H1 (cell line): Measurements from ENCODE around the gene IFNA7. TPM values are rescaled to one million over a fixed set of nuclear protein-coding genes. Genes with fewer than 3 reads are reported as not detected.

Source experiments
- CREB1 ChIP-seq: IDR thresholded peaks from 2 replicates; pipeline ENCODE4 v1.6.1; 2012; ENCODE audit warnings: inconsistent platforms
- FOSL1 ChIP-seq: IDR thresholded peaks from 2 replicates; pipeline ENCODE4 v1.6.1; 2011; ENCODE audit warnings: mild to moderate bottlenecking, low read depth, low read length, moderate library complexity; ENCODE audit not compliant: insufficient read depth
- RXRA ChIP-seq: IDR thresholded peaks from 2 replicates; pipeline ENCODE4 v1.6.1; 2011; ENCODE audit warnings: low read depth, mild to moderate bottlenecking, low read length, moderate library complexity; ENCODE audit not compliant: insufficient read depth
- SRF ChIP-seq: IDR thresholded peaks from 2 replicates; pipeline ENCODE4 v1.6.1; 2011; ENCODE audit warnings: mild to moderate bottlenecking, low read depth, low read length, moderate library complexity
- polyA plus RNA-seq, 7 experiments: library from polyadenylated mRNA; depleted of rRNA in 3 of 7; stranded (reverse) in 5 of 7; unstranded in 2 of 7; fragments of >200 nt in 5 of 7; fragments of 200-250 nt in 2 of 7; gene quantifications; 1 replicate in 5 of 7; 2 replicates in 1 of 7; 4 replicates in 1 of 7; pipeline versions ENCODE4 v1.2.1 to v1.2.3, GENCODE V29; 2011 to 2013; ENCODE audit warnings: missing spikeins in 2 of 7, mixed read lengths in 2 of 7
- total RNA-seq: library from RNA; stranded (reverse); fragmentation: NEBNext Ultra II Directional; extraction: Animal tissue kit (Norgen Biotek cat#: 25700); gene quantifications from 2 replicates; pipeline ENCODE4 v1.2.1, GENCODE V29; 2021
- TF ChIP-seq, protein P1 (sequence below): fragments of 300-600 bp; sonication (generic); IDR thresholded peaks from 2 replicates; pipeline ENCODE4 v1.7.1; 2012; ENCODE audit warnings: low read length, moderate library complexity, mild to moderate bottlenecking, inconsistent platforms; ENCODE audit not compliant: insufficient replicate concordance
- TF ChIP-seq, protein P2 (sequence below): IDR thresholded peaks from 2 replicates; pipeline ENCODE4 v1.6.1; 2012; ENCODE audit warnings: low read length, inconsistent platforms
- TF ChIP-seq, protein P3 (sequence below): IDR thresholded peaks from 2 replicates; pipeline ENCODE4 v1.6.1; 2012; ENCODE audit warnings: inconsistent platforms

IFNA7 gene
- total and polyA plus RNA-seq, 2 of the 8 experiments (the other 6 are each of a cell fraction or from before 2014, with no cell fraction given) = not detected

DNA sequence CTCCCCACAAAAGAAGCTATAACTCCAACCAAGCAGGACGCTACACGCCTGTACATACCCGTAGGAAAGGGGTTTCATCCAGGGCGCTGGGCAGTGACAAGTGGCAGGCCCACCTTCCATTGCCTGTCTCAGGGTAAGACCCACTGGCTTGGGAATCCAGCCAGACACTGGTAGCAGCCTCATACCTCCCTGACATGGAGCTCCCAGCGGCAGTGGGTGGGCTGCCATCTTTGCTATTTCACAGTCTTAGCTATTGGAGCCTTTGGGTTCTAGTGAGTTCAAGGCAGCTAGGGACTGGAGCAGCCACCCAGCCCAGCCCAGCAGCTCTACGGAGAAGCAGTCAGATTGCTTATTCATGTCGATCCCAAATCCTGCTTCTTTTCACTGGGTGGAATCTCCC, 8.3 kb upstream of the IFNA7 start (continued):
- TF ChIP-seq, protein P1, sequence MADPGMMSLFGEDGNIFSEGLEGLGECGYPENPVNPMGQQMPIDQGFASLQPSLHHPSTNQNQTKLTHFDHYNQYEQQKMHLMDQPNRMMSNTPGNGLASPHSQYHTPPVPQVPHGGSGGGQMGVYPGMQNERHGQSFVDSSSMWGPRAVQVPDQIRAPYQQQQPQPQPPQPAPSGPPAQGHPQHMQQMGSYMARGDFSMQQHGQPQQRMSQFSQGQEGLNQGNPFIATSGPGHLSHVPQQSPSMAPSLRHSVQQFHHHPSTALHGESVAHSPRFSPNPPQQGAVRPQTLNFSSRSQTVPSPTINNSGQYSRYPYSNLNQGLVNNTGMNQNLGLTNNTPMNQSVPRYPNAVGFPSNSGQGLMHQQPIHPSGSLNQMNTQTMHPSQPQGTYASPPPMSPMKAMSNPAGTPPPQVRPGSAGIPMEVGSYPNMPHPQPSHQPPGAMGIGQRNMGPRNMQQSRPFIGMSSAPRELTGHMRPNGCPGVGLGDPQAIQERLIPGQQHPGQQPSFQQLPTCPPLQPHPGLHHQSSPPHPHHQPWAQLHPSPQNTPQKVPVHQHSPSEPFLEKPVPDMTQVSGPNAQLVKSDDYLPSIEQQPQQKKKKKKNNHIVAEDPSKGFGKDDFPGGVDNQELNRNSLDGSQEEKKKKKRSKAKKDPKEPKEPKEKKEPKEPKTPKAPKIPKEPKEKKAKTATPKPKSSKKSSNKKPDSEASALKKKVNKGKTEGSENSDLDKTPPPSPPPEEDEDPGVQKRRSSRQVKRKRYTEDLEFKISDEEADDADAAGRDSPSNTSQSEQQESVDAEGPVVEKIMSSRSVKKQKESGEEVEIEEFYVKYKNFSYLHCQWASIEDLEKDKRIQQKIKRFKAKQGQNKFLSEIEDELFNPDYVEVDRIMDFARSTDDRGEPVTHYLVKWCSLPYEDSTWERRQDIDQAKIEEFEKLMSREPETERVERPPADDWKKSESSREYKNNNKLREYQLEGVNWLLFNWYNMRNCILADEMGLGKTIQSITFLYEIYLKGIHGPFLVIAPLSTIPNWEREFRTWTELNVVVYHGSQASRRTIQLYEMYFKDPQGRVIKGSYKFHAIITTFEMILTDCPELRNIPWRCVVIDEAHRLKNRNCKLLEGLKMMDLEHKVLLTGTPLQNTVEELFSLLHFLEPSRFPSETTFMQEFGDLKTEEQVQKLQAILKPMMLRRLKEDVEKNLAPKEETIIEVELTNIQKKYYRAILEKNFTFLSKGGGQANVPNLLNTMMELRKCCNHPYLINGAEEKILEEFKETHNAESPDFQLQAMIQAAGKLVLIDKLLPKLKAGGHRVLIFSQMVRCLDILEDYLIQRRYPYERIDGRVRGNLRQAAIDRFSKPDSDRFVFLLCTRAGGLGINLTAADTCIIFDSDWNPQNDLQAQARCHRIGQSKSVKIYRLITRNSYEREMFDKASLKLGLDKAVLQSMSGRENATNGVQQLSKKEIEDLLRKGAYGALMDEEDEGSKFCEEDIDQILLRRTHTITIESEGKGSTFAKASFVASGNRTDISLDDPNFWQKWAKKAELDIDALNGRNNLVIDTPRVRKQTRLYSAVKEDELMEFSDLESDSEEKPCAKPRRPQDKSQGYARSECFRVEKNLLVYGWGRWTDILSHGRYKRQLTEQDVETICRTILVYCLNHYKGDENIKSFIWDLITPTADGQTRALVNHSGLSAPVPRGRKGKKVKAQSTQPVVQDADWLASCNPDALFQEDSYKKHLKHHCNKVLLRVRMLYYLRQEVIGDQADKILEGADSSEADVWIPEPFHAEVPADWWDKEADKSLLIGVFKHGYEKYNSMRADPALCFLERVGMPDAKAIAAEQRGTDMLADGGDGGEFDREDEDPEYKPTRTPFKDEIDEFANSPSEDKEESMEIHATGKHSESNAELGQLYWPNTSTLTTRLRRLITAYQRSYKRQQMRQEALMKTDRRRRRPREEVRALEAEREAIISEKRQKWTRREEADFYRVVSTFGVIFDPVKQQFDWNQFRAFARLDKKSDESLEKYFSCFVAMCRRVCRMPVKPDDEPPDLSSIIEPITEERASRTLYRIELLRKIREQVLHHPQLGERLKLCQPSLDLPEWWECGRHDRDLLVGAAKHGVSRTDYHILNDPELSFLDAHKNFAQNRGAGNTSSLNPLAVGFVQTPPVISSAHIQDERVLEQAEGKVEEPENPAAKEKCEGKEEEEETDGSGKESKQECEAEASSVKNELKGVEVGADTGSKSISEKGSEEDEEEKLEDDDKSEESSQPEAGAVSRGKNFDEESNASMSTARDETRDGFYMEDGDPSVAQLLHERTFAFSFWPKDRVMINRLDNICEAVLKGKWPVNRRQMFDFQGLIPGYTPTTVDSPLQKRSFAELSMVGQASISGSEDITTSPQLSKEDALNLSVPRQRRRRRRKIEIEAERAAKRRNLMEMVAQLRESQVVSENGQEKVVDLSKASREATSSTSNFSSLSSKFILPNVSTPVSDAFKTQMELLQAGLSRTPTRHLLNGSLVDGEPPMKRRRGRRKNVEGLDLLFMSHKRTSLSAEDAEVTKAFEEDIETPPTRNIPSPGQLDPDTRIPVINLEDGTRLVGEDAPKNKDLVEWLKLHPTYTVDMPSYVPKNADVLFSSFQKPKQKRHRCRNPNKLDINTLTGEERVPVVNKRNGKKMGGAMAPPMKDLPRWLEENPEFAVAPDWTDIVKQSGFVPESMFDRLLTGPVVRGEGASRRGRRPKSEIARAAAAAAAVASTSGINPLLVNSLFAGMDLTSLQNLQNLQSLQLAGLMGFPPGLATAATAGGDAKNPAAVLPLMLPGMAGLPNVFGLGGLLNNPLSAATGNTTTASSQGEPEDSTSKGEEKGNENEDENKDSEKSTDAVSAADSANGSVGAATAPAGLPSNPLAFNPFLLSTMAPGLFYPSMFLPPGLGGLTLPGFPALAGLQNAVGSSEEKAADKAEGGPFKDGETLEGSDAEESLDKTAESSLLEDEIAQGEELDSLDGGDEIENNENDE = no peak
- no peak for TF ChIP-seq SRF
- TF ChIP-seq RXRA = no peak
- TF ChIP-seq, protein P2, sequence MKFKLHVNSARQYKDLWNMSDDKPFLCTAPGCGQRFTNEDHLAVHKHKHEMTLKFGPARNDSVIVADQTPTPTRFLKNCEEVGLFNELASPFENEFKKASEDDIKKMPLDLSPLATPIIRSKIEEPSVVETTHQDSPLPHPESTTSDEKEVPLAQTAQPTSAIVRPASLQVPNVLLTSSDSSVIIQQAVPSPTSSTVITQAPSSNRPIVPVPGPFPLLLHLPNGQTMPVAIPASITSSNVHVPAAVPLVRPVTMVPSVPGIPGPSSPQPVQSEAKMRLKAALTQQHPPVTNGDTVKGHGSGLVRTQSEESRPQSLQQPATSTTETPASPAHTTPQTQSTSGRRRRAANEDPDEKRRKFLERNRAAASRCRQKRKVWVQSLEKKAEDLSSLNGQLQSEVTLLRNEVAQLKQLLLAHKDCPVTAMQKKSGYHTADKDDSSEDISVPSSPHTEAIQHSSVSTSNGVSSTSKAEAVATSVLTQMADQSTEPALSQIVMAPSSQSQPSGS = no peak
- TF ChIP-seq FOSL1 = no peak
- no peak for TF ChIP-seq CREB1
- TF ChIP-seq, protein P3, sequence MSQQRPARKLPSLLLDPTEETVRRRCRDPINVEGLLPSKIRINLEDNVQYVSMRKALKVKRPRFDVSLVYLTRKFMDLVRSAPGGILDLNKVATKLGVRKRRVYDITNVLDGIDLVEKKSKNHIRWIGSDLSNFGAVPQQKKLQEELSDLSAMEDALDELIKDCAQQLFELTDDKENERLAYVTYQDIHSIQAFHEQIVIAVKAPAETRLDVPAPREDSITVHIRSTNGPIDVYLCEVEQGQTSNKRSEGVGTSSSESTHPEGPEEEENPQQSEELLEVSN = no peak
